IMR-90 (cell line): ENCODE results near the gene ZG16. TPM values are rescaled to one million over a fixed set of nuclear protein-coding genes. Genes with fewer than 3 reads are reported as not detected.

Source experiments
- ATAC-seq: fragments of 200-7000 bp; cut with Tn5 transposase; 2 replicates; pipeline ENCODE4 v1.9.1; 2020; ENCODE audit warnings: low read depth, mild to moderate bottlenecking, moderate library complexity
- BruUV-seq: library from RNA; stranded (reverse); fragments of 400-500 nt; replicated peaks from 2 replicates; lab custom pipeline; 2021; lab: Mats Ljungman, UMichigan
- CTCF ChIA-PET: fragments of 300-600 bp; formaldehyde crosslinking; extraction: SDS; loops from one replicate; lab custom pipeline; 2021; ENCODE audit warnings: antibody characterized with exemption; lab: Yijun Ruan, JAX
- POLR2A ChIA-PET: fragments of 300-600 bp; sonication (Branson Sonifier 250); formaldehyde crosslinking; loops from one replicate; lab custom pipeline; 2022; ENCODE audit warnings: antibody characterized with exemption; ENCODE audit not compliant: unreplicated experiment; lab: Charles Lee
- DNase-seq: peaks from one replicate; pipeline ENCODE4 v3.0.0; 2013
- H2AFZ ChIP-seq: replicated peaks from 2 replicates; pipeline ENCODE3; 2013; ENCODE audit warnings: low read length, mild to moderate bottlenecking; ENCODE audit not compliant: poor library complexity
- H2AK5ac ChIP-seq: 2 replicates; pipeline ENCODE4 v1.6.1; 2013; ENCODE audit warnings: low read depth, low read length, inconsistent platforms
- H2AK9ac ChIP-seq: replicated peaks from 2 replicates; pipeline ENCODE3; 2013; ENCODE audit warnings: mild to moderate bottlenecking, low read depth, low read length, moderate library complexity; ENCODE audit not compliant: poor library complexity
- H2BK120ac ChIP-seq: 2 replicates; pipeline ENCODE4 v1.6.1; 2013; ENCODE audit warnings: low read depth, low read length, inconsistent platforms
- H2BK15ac ChIP-seq: 3 replicates; pipeline ENCODE4 v1.6.1; 2013; ENCODE audit warnings: low read depth, low read length, inconsistent platforms
- H2BK20ac ChIP-seq: 2 replicates; pipeline ENCODE4 v1.6.1; 2013; ENCODE audit warnings: low read depth, mild to moderate bottlenecking, inconsistent platforms, low read length, moderate library complexity
- H2BK5ac ChIP-seq: 2 replicates; pipeline ENCODE4 v1.6.1; 2013; ENCODE audit warnings: mild to moderate bottlenecking, low read depth, low read length, inconsistent platforms; ENCODE audit not compliant: poor library complexity, severe bottlenecking
- H3K14ac ChIP-seq: replicated peaks from 2 replicates; pipeline ENCODE4 v1.6.1; 2013; ENCODE audit warnings: low read depth, low read length, inconsistent platforms
- H3K18ac ChIP-seq: 2 replicates; pipeline ENCODE4 v1.6.1; 2013; ENCODE audit warnings: low read depth, low read length, control low read depth
- H3K23ac ChIP-seq: 2 replicates; pipeline ENCODE4 v1.6.1; 2013; ENCODE audit warnings: low read depth, low read length, inconsistent platforms
- H3K27ac ChIP-seq: 2 replicates; pipeline ENCODE4 v1.5.1; 2013; ENCODE audit warnings: mild to moderate bottlenecking, control low read depth, low read length; ENCODE audit not compliant: insufficient read depth
- H3K27me3 ChIP-seq: 2 replicates; pipeline ENCODE4 v1.6.1; 2013; ENCODE audit warnings: low read length; ENCODE audit not compliant: control insufficient read depth, insufficient read depth
- H3K36me3 ChIP-seq: 2 replicates; pipeline ENCODE4 v1.6.1; 2013; ENCODE audit warnings: low read length, mixed read lengths; ENCODE audit not compliant: control insufficient read depth, insufficient read depth
- H3K4ac ChIP-seq: 2 replicates; pipeline ENCODE4 v1.6.1; 2013; ENCODE audit warnings: low read depth, low read length, inconsistent platforms
- H3K4me1 ChIP-seq: 2 replicates; pipeline ENCODE4 v1.6.1; 2013; ENCODE audit warnings: low read length, mixed read lengths; ENCODE audit not compliant: control insufficient read depth, insufficient read depth
- H3K4me2 ChIP-seq: 2 replicates; pipeline ENCODE4 v1.6.1; 2013; ENCODE audit warnings: low read depth, mild to moderate bottlenecking, control low read depth, low read length, moderate library complexity
- H3K4me3 ChIP-seq: 2 replicates; pipeline ENCODE4 v1.5.1; 2013; ENCODE audit warnings: low read depth, mild to moderate bottlenecking, control low read depth, low read length, moderate library complexity; ENCODE audit not compliant: insufficient read depth
- H3K56ac ChIP-seq: 2 replicates; pipeline ENCODE4 v1.6.1; 2013; ENCODE audit warnings: low read length, inconsistent platforms; ENCODE audit not compliant: insufficient read depth; ENCODE audit errors: extremely low read depth
- H3K79me1 ChIP-seq, 2 experiments: 2 replicates each; pipeline ENCODE4 v1.6.1; 2013; ENCODE audit warnings: low read length in 2 of 2, inconsistent platforms in 1 of 2, low read depth in 1 of 2
- H3K9ac ChIP-seq: 2 replicates; pipeline ENCODE4 v1.6.1; 2013; ENCODE audit warnings: low read depth, low read length, control low read depth
- H3K9me1 ChIP-seq: 2 replicates; pipeline ENCODE4 v1.6.1; 2013; ENCODE audit warnings: low read length, inconsistent platforms; ENCODE audit not compliant: insufficient read depth
- H3K9me3 ChIP-seq: 2 replicates; pipeline ENCODE4 v1.6.1; 2013; ENCODE audit warnings: low read length; ENCODE audit not compliant: control insufficient read depth, insufficient read depth
- H4K20me1 ChIP-seq: 2 replicates; pipeline ENCODE4 v1.6.1; 2013; ENCODE audit warnings: low read length, inconsistent platforms; ENCODE audit not compliant: insufficient read depth
- H4K5ac ChIP-seq: 2 replicates; pipeline ENCODE4 v1.6.1; 2013; ENCODE audit warnings: mild to moderate bottlenecking, low read depth, low read length, control low read depth
- H4K8ac ChIP-seq, 2 experiments: 2 replicates each; pipeline ENCODE4 v1.6.1; 2013; ENCODE audit warnings: low read depth in 2 of 2, low read length in 2 of 2, control low read depth in 1 of 2, inconsistent platforms in 1 of 2
- H4K91ac ChIP-seq: 2 replicates; pipeline ENCODE4 v1.6.1; 2013; ENCODE audit warnings: low read depth, low read length, inconsistent platforms; ENCODE audit not compliant: insufficient read depth
- MAZ ChIP-seq: IDR thresholded peaks from 2 replicates; pipeline ENCODE4 v1.6.1; 2012; ENCODE audit warnings: low read depth, mild to moderate bottlenecking, low read length, improper control_type of control experiment, moderate library complexity, borderline replicate concordance
- MXI1 ChIP-seq: IDR thresholded peaks from 2 replicates; pipeline ENCODE4 v1.6.1; 2012; ENCODE audit warnings: low read depth, mild to moderate bottlenecking, low read length, moderate library complexity, borderline replicate concordance
- NFE2L2 ChIP-seq: fragments of 150-350 bp; IDR thresholded peaks from 2 replicates; pipeline ENCODE4 v1.6.1; 2016; ENCODE audit warnings: low read depth, mild to moderate bottlenecking, low read length
- RCOR1 ChIP-seq: IDR thresholded peaks from 2 replicates; pipeline ENCODE4 v1.6.1; 2012; ENCODE audit warnings: mild to moderate bottlenecking, low read length, improper control_type of control experiment; ENCODE audit not compliant: insufficient replicate concordance
- RFX5 ChIP-seq: IDR thresholded peaks from 2 replicates; pipeline ENCODE4 v1.8.0; 2012; ENCODE audit warnings: low read depth, mild to moderate bottlenecking, low read length, moderate library complexity
- SMC3 ChIP-seq: fragments of 150-350 bp; IDR thresholded peaks from 2 replicates; pipeline ENCODE4 v1.6.1; 2016; ENCODE audit warnings: low read depth, mild to moderate bottlenecking, antibody characterized with exemption, low read length, moderate library complexity
- WGBS, 2 experiments: methylation state at CpG; one replicate each; pipeline versions ENCODE4 v1.1.5 to v1.1.7; 2013; ENCODE audit warnings: missing lambda C conversion rate in 2 of 2; ENCODE audit not compliant: insufficient read length in 1 of 2; ENCODE audit errors: extremely low coverage in 2 of 2; 5-methylcytosine and 5-hydroxymethylcytosine counted together
- dilution Hi-C: fragments of 300-500 bp; cut with HindIII; formaldehyde crosslinking; loops from one replicate; pipeline ENCODE4 v1.14.3; 2018; ENCODE audit warnings: low sequenced_read_pairs; ENCODE audit not compliant: unreplicated experiment
- in situ Hi-C: fragments of 300-500 bp; cut with MboI; formaldehyde crosslinking; loops from 3 replicates; pipeline ENCODE4 v1.14.3; 2019; ENCODE audit warnings: low sequenced_read_pairs, inconsistent platforms, mixed read lengths
- intact Hi-C: fragments of 100-400 bp; cut with micrococcal nuclease; formaldehyde crosslinking; loops from 2 replicates; pipeline ENCODE4 v1.10.0; 2022
- polyA plus RNA-seq, 3 experiments: library from polyadenylated mRNA; depleted of rRNA; stranded (reverse); fragments of >200 nt; gene quantifications; 2 replicates each; pipeline ENCODE4 v1.2.3, GENCODE V29; 2012; ENCODE audit warnings: low replicate concordance in 1 of 3
- total RNA-seq: library from RNA; depleted of rRNA; stranded (reverse); fragments of >200 nt; gene quantifications from 2 replicates; pipeline ENCODE4 v1.2.3, GENCODE V29; 2012

The ZG16 gene
- total and polyA plus RNA-seq, 2 of the 4 experiments (the other 2 are of a cell fraction) = not detected

GRCh38 chr16:29761882-29762281 is 16.2 kb upstream of the ZG16 start:
- intact Hi-C loops (no loop called here), dilution Hi-C loops (no loop called here), in situ Hi-C loops (no loop called here)
- Histone ChIP-seq H2AK5ac (no peak overlapping the region), H3K79me1 (no peaks in the 10 kb centered on the region), H3K36me3 (no peaks in the 10 kb centered on the region), H2AFZ (no peak overlapping the region), H3K56ac (no peak overlapping the region), H2BK20ac (no peak overlapping the region), H2BK15ac (no peak overlapping the region), H3K9me3 (no peaks in the 10 kb centered on the region), H2BK5ac (no peak overlapping the region), H3K18ac (no peak overlapping the region), H3K4ac (no peak overlapping the region), H2BK120ac (no peak overlapping the region), H3K27me3 (peaks cover 7% of the 10 kb centered on the region), H2AK9ac (no peak overlapping the region), H3K4me2 (no peak overlapping the region), H3K27ac (no peak overlapping the region), H4K5ac (no peak overlapping the region), H3K9ac (no peak overlapping the region), H3K4me3 (no peak overlapping the region), H3K23ac (no peak overlapping the region), H4K91ac (no peak overlapping the region), H3K9me1 (no peaks in the 10 kb centered on the region), H4K8ac (no peak overlapping the region), H3K4me1 (no peaks in the 10 kb centered on the region; the same call in 1 of the 2 replicates), H4K20me1 (no peaks in the 10 kb centered on the region), H3K14ac (no peak overlapping the region)
- ChIA-PET CTCF (interaction anchor here (0.6 to 0.7 kb wide), 2 partner anchors 76 to 101 kb away, joined by 3 to 6 read pairs; partner anchors contain the start of gene CDIPT), POLR2A (no interaction called here)
- no TSS peak for BruUV-seq
- ATAC-seq (no peak), DNase-seq (no peak)
- TF ChIP-seq NFE2L2 = no peak
- TF ChIP-seq MAZ = no peak
- no peak for TF ChIP-seq RCOR1
- no peak for TF ChIP-seq SMC3
- no peak for TF ChIP-seq RFX5
- TF ChIP-seq MXI1 = no peak
- 100% methylated on average over 1 of the region's 6 CpGs; no CpG with 5 or more reads in 1 of the 2 experiments for WGBS, 2 experiments
